Epithelial cell of proximal tubule (primary cell): ENCODE results near the gene KLF8. TPM values are rescaled to one million over a fixed set of nuclear protein-coding genes. Genes with fewer than 3 reads are reported as not detected.

Source experiments
- DNase-seq: peaks from one replicate; pipeline ENCODE4 v3.0.0-alpha.2; 2011; ENCODE audit warnings: low read depth
- H3K4me3 ChIP-seq: 2 replicates; pipeline ENCODE4 v1.5.1; 2011; ENCODE audit warnings: low read depth, mild to moderate bottlenecking, low read length
- total RNA-seq: library from RNA; depleted of rRNA; stranded (reverse); fragments of >200 nt; gene quantifications from 2 replicates; pipeline ENCODE4 v1.2.3, GENCODE V29; 2015
- TF ChIP-seq, protein P1 (sequence below): conservative IDR thresholded peaks from 2 replicates; pipeline ENCODE4 v1.5.1; 2012; ENCODE audit warnings: low read depth, mild to moderate bottlenecking, low read length

The KLF8 gene
- total RNA-seq, 1 donor from 2014 or later = 1.5 TPM

- no peak overlapping the region for H3K4me3 ChIP-seq
- TF ChIP-seq, protein P1, sequence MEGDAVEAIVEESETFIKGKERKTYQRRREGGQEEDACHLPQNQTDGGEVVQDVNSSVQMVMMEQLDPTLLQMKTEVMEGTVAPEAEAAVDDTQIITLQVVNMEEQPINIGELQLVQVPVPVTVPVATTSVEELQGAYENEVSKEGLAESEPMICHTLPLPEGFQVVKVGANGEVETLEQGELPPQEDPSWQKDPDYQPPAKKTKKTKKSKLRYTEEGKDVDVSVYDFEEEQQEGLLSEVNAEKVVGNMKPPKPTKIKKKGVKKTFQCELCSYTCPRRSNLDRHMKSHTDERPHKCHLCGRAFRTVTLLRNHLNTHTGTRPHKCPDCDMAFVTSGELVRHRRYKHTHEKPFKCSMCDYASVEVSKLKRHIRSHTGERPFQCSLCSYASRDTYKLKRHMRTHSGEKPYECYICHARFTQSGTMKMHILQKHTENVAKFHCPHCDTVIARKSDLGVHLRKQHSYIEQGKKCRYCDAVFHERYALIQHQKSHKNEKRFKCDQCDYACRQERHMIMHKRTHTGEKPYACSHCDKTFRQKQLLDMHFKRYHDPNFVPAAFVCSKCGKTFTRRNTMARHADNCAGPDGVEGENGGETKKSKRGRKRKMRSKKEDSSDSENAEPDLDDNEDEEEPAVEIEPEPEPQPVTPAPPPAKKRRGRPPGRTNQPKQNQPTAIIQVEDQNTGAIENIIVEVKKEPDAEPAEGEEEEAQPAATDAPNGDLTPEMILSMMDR = no peak
- no peak for DNase-seq
These were observed 57.3 kb downstream of the KLF8 start for GRCh38 chrX:56289449-56289848.

DNA sequence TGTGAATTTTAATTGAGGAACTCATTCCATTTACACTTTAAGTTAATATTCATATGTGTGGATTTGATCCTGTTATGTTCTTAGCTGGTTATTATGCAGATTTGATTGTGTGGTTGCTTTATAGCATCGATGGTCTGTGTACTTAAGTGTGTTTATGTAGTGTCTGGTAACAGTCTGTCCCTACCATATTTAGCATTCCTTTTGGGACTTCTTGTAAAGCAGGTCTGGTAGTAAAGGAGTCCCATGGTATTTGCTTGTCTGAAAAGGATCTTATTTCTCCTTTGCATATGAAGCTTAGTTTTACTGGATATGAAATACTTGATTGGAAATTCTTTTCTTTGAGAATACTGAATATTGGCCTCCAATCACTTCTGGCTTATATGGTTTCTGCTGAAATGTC lies 76.6 kb downstream of the KLF8 start:
- no peak overlapping the region for H3K4me3 ChIP-seq
- TF ChIP-seq, protein P1 = no peak
- DNase-seq = no peak

DNA sequence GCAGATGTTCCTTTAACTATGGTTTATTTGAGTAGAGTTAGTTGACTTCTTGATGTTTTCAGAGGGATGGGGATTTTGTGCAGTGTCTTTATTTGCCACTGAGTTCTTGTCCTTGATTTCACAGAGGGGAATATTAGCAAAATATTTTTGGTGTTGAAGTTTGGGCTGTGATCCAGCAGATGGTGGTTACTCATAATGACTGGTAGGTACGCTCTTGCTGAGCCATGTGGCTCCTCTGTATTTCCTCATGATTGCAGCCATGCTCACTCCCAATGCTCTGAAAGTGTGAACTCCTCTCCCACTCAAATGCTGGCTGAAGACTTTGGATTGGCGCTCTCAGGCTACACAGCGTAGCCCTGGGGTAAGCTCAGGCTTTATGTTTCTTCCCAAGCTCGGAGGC lies 77.7 kb downstream of the KLF8 start:
- DNase-seq = no peak
- TF ChIP-seq, protein P1 = no peak
- H3K4me3 ChIP-seq = no peak overlapping the region

GRCh38 chrX:56310581-56310980 lies 78.4 kb downstream of the KLF8 start:
- DNase-seq = no peak
- H3K4me3 ChIP-seq = no peak overlapping the region
- TF ChIP-seq, protein P1 = no peak

DNA sequence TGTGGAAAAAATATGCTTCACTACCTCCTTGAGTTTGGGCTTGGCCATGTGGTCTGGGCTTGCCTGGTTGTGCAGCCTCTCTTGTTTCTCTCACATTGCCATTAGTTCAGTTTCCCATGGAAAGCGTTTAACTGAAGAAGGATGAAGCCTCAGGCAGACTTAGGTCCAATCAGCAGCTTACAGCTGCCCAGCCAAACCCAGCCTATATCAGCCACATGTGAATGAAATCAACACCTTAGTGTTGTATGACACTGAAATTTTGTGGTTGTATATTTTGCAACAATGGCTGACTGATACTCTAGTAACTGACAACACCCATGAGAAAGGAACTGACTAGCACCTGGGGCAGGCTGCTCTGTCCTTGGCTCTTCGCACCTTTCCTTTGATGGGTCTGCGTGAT lies 81.2 kb downstream of the KLF8 start:
- TF ChIP-seq, protein P1 = no peak

GRCh38 chrX:56314334-56314733 lies 82.2 kb downstream of the KLF8 start:
- no peak overlapping the region for H3K4me3 ChIP-seq
- TF ChIP-seq, protein P1 = no peak
- no peak for DNase-seq

More for the DNA sequence above, 81.2 kb downstream of the KLF8 start:
- DNase-seq = no peak
- H3K4me3 ChIP-seq = no peak overlapping the region

DNA sequence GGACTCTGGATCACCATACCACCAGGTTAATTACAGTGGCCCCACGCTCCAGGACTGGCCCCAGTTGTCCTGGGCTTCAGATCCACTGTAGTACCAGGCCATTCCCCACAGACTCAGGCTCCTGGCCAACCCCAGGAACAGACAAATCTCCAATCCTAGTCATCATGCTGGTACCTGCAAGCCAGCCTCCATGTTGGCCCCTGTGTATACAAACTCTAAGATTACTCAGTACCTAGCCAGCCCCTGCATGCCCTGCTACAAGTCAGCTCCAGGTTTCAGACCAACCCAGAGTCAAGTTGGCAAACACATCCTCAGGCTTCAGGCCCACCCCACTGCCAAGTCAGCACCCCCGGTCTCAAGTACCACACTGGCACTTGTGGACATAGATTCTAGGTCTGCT lies 85.9 kb downstream of the KLF8 start:
- no peak for DNase-seq
- no peak overlapping the region for H3K4me3 ChIP-seq
- TF ChIP-seq, protein P1 = no peak
